GM12878 (cell line): Measurements from ENCODE around the gene FIZ1. TPM values are rescaled to one million over a fixed set of nuclear protein-coding genes. Genes with fewer than 3 reads are reported as not detected.

Experiments
- ATAC-seq: fragments of 200-7000 bp; cut with Tn5 transposase; 3 replicates; pipeline ENCODE4 v1.9.1; 2020; ENCODE audit warnings: mild to moderate bottlenecking, moderate library complexity
- BruUV-seq: library from RNA; stranded (reverse); fragments of 400-500 nt; replicated peaks from 2 replicates; lab custom pipeline; 2021; lab: Mats Ljungman, UMichigan
- CTCF ChIA-PET: fragments of 300-600 bp; sonication (Branson Sonifier 250); formaldehyde crosslinking; extraction: SDS; loops from one replicate; lab custom pipeline; 2021; ENCODE audit warnings: inconsistent platforms; lab: Yijun Ruan, JAX
- POLR2A ChIA-PET: fragments of 350-600 bp; formaldehyde crosslinking; extraction: SDS; loops from one replicate; lab custom pipeline; 2021; ENCODE audit warnings: inconsistent platforms; lab: Charles Lee
- RAD21 ChIA-PET: fragments of 300-600 bp; sonication (Branson Sonifier 250); formaldehyde crosslinking; loops from one replicate; lab custom pipeline; 2023; ENCODE audit warnings: antibody characterized with exemption; ENCODE audit not compliant: unreplicated experiment; lab: Charles Lee
- SMC1A ChIA-PET: fragments of 300-600 bp; sonication (Branson Sonifier 250); formaldehyde crosslinking; loops from one replicate; lab custom pipeline; 2023; ENCODE audit not compliant: unreplicated experiment, uncharacterized antibody; lab: Charles Lee
- DNase-seq: peaks from one replicate; pipeline ENCODE4 v3.0.0-alpha.2; 2011; ENCODE audit warnings: low read depth, low spot score
- FAIRE-seq: peaks from 3 replicates; lab custom pipeline; 2011; peaks lifted over from hg19 to GRCh38; lab: Jason Lieb, UNC
- H2AFZ ChIP-seq: 2 replicates; pipeline ENCODE4 v1.6.0; 2011; ENCODE audit warnings: low read depth, low read length, control low read depth; ENCODE audit not compliant: control insufficient read depth
- H3K27ac ChIP-seq: 2 replicates; pipeline ENCODE4 v1.5.1; 2011; ENCODE audit warnings: control low read depth; ENCODE audit not compliant: control insufficient read depth, insufficient read depth
- H3K27me3 ChIP-seq, 2 experiments: replicated peaks in 1 of 2; 2 replicates each; pipeline versions ENCODE4 v1.6.0 to v1.6.1; 2011; ENCODE audit warnings: low read length in 1 of 2; ENCODE audit not compliant: control insufficient read depth in 2 of 2, insufficient read depth in 2 of 2
- H3K36me3 ChIP-seq, 2 experiments: 2 replicates each; pipeline ENCODE4 v1.5.1; 2011; ENCODE audit warnings: low read length in 1 of 2; ENCODE audit not compliant: control insufficient read depth in 2 of 2, insufficient read depth in 2 of 2
- H3K4me1 ChIP-seq: 2 replicates; pipeline ENCODE4 v1.6.1; 2011; ENCODE audit warnings: mild to moderate bottlenecking, low read length, moderate library complexity, mixed read lengths; ENCODE audit not compliant: control insufficient read depth, insufficient read depth
- H3K4me2 ChIP-seq: 2 replicates; pipeline ENCODE4 v1.6.0; 2011; ENCODE audit warnings: control low read depth; ENCODE audit not compliant: control insufficient read depth, insufficient read depth
- H3K4me3 ChIP-seq: fragments of 200-600 bp; sonication (generic); 2 replicates; pipeline ENCODE4 v1.5.1; 2016
- H3K79me2 ChIP-seq: 2 replicates; pipeline ENCODE4 v1.6.0; 2011; ENCODE audit warnings: low read length; ENCODE audit not compliant: control insufficient read depth, insufficient read depth
- H3K9ac ChIP-seq: 2 replicates; pipeline ENCODE4 v1.8.0; 2011; ENCODE audit warnings: low read length, control low read depth, mixed read lengths; ENCODE audit not compliant: control insufficient read depth, insufficient read depth
- H3K9me3 ChIP-seq: replicated peaks from 3 replicates; pipeline ENCODE4 v1.5.1; 2011; ENCODE audit warnings: mild to moderate bottlenecking, low read length; ENCODE audit not compliant: control insufficient read depth, insufficient read depth
- H4K20me1 ChIP-seq: 2 replicates; pipeline ENCODE4 v1.6.0; 2011; ENCODE audit not compliant: control insufficient read depth, insufficient read depth
- BCL3 ChIP-seq: IDR thresholded peaks from 2 replicates; pipeline ENCODE4 v1.6.1; 2011; ENCODE audit warnings: borderline replicate concordance, low read depth, mild to moderate bottlenecking, moderate library complexity, low read length; ENCODE audit not compliant: insufficient read depth, poor library complexity, severe bottlenecking
- BMI1 ChIP-seq: fragments of 450-650 bp; IDR thresholded peaks from 2 replicates; pipeline ENCODE4 v1.6.1; 2016; ENCODE audit warnings: mild to moderate bottlenecking, moderate library complexity, borderline replicate concordance
- CBFB ChIP-seq: IDR thresholded peaks from 2 replicates; pipeline ENCODE4 v1.6.1; 2016; ENCODE audit warnings: antibody characterized with exemption, low read depth
- CBX3 ChIP-seq: fragments of 200-600 bp; sonication (generic); IDR thresholded peaks from 2 replicates; pipeline ENCODE4 v1.6.1; 2016; ENCODE audit warnings: low read depth, borderline replicate concordance
- ESRRA ChIP-seq: IDR thresholded peaks from 2 replicates; pipeline ENCODE4 v1.6.1; 2012; ENCODE audit warnings: mild to moderate bottlenecking, low read length, improper control_type of control experiment
- FOS ChIP-seq: IDR thresholded peaks from 3 replicates; pipeline ENCODE4 v1.6.1; 2011; ENCODE audit warnings: borderline replicate concordance; ENCODE audit not compliant: insufficient read length; ENCODE audit errors: extremely low read depth
- GATAD2B ChIP-seq: fragments of 450-650 bp; conservative IDR thresholded peaks from 2 replicates; pipeline ENCODE4 v1.6.1; 2017; ENCODE audit warnings: low read depth, mild to moderate bottlenecking, moderate library complexity
- HDAC6 ChIP-seq: fragments of 200-600 bp; sonication (generic); IDR thresholded peaks from one replicate; pipeline ENCODE4 v1.8.0; 2017; ENCODE audit warnings: antibody characterized with exemption; ENCODE audit not compliant: unreplicated experiment
- NR2C2 ChIP-seq: IDR thresholded peaks from 2 replicates; pipeline ENCODE4 v1.6.1; 2011; ENCODE audit warnings: borderline replicate concordance, low read depth; ENCODE audit not compliant: control insufficient read depth, insufficient read length
- PML ChIP-seq: IDR thresholded peaks from 2 replicates; pipeline ENCODE4 v1.6.1; 2012; ENCODE audit warnings: low read length, inconsistent platforms
- RBBP5 ChIP-seq: fragments of 200-600 bp; sonication (generic); conservative IDR thresholded peaks from 2 replicates; pipeline ENCODE4 v1.6.1; 2016
- SMAD5 ChIP-seq: IDR thresholded peaks from 2 replicates; pipeline ENCODE4 v1.6.1; 2016; ENCODE audit warnings: antibody characterized with exemption, low read depth
- WGBS: methylation state at CpG from one replicate; pipeline ENCODE4 v1.1.6; 2016; ENCODE audit warnings: low lambda C conversion rate; ENCODE audit not compliant: insufficient replicate concordance, insufficient coverage; ENCODE audit errors: missing lambda C conversion rate; 5-methylcytosine and 5-hydroxymethylcytosine counted together
- in situ Hi-C: fragments of 300-500 bp; cut with MboI; formaldehyde crosslinking; loops from 9 replicates; pipeline ENCODE4 v1.14.3; 2018; ENCODE audit warnings: mixed read lengths
- intact Hi-C: fragments of 100-400 bp; cut with micrococcal nuclease; formaldehyde crosslinking; loops from one replicate; pipeline ENCODE4 v1.14.2; 2022; ENCODE audit not compliant: unreplicated experiment
- polyA plus RNA-seq, 11 experiments: library from polyadenylated mRNA; depleted of rRNA in 4 of 11; unstranded in 6 of 11; stranded (reverse) in 5 of 11; fragments of >200 nt; fragmentation: Nextera tagmentation in 4 of 11; fragmentation: Illumina TruSeq in 1 of 11; extraction: Ambion mirVana in 4 of 11; extraction: Trizol in 1 of 11; gene quantifications; 1 replicate in 1 of 11; 2 replicates in 10 of 11; pipeline versions ENCODE4 v1.2.1 to v1.2.3, GENCODE V29; 2011 to 2016; ENCODE audit warnings: inconsistent platforms in 2 of 11, missing spikeins in 2 of 11, low read depth in 1 of 11
- total RNA-seq, 4 experiments: library from RNA; depleted of rRNA in 3 of 4; stranded (reverse); fragments of >200 nt in 3 of 4; fragmentation: Illumina TruSeq in 1 of 4; extraction: Trizol in 1 of 4; gene quantifications; 2 replicates each; pipeline versions ENCODE4 v1.2.1 to v1.2.3, GENCODE V29; 2013 to 2021
- TF ChIP-seq, protein P1 (sequence below), 3 experiments: IDR thresholded peaks in 2 of 3; conservative IDR thresholded peaks in 1 of 3; 2 replicates each; pipeline ENCODE4 v1.5.1; 2011; ENCODE audit warnings: low read depth in 3 of 3, low read length in 3 of 3, mild to moderate bottlenecking in 3 of 3, control low read depth in 2 of 3, moderate library complexity in 2 of 3, inconsistent platforms in 1 of 3, mixed read lengths in 1 of 3; ENCODE audit not compliant: control insufficient read depth in 2 of 3, insufficient read depth in 1 of 3; ENCODE audit errors: extremely low read depth in 1 of 3
- TF ChIP-seq, protein P2 (sequence below): fragments of 450-650 bp; IDR thresholded peaks from 2 replicates; pipeline ENCODE4 v1.6.1; 2017; ENCODE audit warnings: borderline replicate concordance

The FIZ1 gene
- total and polyA plus RNA-seq, 10 of the 15 experiments (the other 5 are each of a cell fraction or from before 2014, with no cell fraction given), result 0.60 to 16.8 (median 4.2) TPM

DNA sequence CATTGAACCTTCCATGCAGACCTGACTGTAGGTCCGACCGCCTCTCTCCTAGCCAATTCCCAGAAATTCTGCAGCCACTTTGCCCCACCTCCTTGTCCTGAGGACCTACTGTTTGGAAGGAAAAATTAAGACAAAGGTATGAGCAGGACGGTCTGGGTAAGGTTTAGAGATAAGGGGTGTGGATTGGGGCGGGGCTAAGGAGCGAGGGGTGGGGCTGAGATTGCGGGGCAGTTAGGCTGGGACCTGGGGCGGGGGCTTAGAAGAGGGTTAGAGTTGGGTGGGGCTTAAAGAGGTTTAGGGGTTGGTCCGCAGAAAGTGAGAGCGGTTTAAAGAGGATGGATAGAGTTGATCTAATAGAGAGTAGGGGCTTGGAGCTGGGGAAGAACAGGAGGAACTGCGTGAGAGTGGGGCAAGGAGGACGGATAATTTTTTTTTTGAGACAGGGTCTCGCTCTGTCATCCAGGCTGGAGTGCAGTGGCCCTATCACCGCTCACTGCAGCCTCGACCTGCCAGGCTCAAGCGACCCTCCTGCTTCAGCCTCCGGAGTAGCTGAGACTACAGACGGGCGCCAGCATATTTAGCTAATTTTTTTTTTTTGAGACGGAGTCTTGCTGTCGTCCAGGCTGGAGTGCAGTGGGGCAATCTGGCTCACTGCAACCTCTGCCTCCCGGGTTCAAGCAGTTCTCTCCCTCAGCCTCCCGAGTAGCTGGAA is 4.4 kb upstream of the FIZ1 start (continued):
- TF ChIP-seq ESRRA, result no peak
- TF ChIP-seq, protein P1, sequence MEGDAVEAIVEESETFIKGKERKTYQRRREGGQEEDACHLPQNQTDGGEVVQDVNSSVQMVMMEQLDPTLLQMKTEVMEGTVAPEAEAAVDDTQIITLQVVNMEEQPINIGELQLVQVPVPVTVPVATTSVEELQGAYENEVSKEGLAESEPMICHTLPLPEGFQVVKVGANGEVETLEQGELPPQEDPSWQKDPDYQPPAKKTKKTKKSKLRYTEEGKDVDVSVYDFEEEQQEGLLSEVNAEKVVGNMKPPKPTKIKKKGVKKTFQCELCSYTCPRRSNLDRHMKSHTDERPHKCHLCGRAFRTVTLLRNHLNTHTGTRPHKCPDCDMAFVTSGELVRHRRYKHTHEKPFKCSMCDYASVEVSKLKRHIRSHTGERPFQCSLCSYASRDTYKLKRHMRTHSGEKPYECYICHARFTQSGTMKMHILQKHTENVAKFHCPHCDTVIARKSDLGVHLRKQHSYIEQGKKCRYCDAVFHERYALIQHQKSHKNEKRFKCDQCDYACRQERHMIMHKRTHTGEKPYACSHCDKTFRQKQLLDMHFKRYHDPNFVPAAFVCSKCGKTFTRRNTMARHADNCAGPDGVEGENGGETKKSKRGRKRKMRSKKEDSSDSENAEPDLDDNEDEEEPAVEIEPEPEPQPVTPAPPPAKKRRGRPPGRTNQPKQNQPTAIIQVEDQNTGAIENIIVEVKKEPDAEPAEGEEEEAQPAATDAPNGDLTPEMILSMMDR (IDR thresholded peaks at IDR 0.05 in 2 of 3, conservative IDR thresholded peaks at IDR 0.05 in 1 of 3; ENCODE audit: control insufficient read depth in 2 of 3, extremely low read depth in 1 of 3, insufficient read depth in 1 of 3, low read depth in 3 of 3, low read length in 3 of 3), result no peak
- TF ChIP-seq NR2C2, result no peak

GRCh38 chr19:55603115-55603514 is 3.8 kb upstream of the FIZ1 start:
- ChIA-PET CTCF (interaction anchor here (4.6 kb wide), 1 partner anchor 31 kb away, joined by 65 read pairs; no protein-coding TSS in a partner anchor), SMC1A (no interaction called here), POLR2A (no interaction called here), RAD21 (no interaction called here)
- Histone ChIP-seq H3K36me3 (no peaks in the 10 kb centered on the region), H3K9me3 (no peaks in the 10 kb centered on the region), H3K27me3 (no peaks in the 10 kb centered on the region), H3K79me2 (peaks cover 30% of the 10 kb centered on the region), H3K9ac (no peak overlapping the region), H2AFZ (no peak overlapping the region), H3K27ac (no peak overlapping the region), H3K4me2 (no peak overlapping the region), H3K4me3 (no peak overlapping the region), H3K4me1 (peaks cover 10% of the 10 kb centered on the region; the same call in 1 of the 2 replicates), H4K20me1 (no peaks in the 10 kb centered on the region)
- DNase-seq, result no peak
- WGBS, result 99% methylated on average over 21 of the region's 21 CpGs
- intact Hi-C loops (loop anchor here (5.0 kb wide), 1 partner anchor 39 kb away; the partner anchor contains the start of genes ZNF580 and ZNF581), in situ Hi-C loops (no loop called here)
- no peak for FAIRE-seq
- no peak for ATAC-seq
- BruUV-seq, result no TSS peak
- TF ChIP-seq BMI1 (no peak), SMAD5 (no peak), BCL3 (no peak), CBX3 (no peak), CBFB (no peak), RBBP5 (no peak), PML (no peak), GATAD2B (no peak), FOS (no peak), HDAC6 (no peak)
- TF ChIP-seq, protein P2, sequence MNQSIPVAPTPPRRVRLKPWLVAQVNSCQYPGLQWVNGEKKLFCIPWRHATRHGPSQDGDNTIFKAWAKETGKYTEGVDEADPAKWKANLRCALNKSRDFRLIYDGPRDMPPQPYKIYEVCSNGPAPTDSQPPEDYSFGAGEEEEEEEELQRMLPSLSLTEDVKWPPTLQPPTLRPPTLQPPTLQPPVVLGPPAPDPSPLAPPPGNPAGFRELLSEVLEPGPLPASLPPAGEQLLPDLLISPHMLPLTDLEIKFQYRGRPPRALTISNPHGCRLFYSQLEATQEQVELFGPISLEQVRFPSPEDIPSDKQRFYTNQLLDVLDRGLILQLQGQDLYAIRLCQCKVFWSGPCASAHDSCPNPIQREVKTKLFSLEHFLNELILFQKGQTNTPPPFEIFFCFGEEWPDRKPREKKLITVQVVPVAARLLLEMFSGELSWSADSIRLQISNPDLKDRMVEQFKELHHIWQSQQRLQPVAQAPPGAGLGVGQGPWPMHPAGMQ, result no peak
